ENCODE data around the gene DGKI. TPM values are rescaled to one million over a fixed set of nuclear protein-coding genes. Genes with fewer than 3 reads are reported as not detected.

DGKI gene
- polyA plus RNA-seq, 3 donors from 2014 or later, result not detected

GRCh38 chr7:137816696-137817320 lies 30.0 kb downstream of the DGKI start:
- H3K27me3 Mint-ChIP-seq (ENCODE audit: low read depth in 3 of 3), result peaks cover 0 to 6% (median 6%) of the 10 kb centered on the region in 3 donors
- no peak for DNase-seq
- H3K4me1 Mint-ChIP-seq, result no peaks in the 10 kb centered on the region
- peaks cover 0 to 4% (median 0%) of the 10 kb centered on the region in 6 donors for H3K9me3 Mint-ChIP-seq
- no peak overlapping the region for H3K4me3 Mint-ChIP-seq
- H3K27ac Mint-ChIP-seq, result no peak overlapping the region
- no peaks in the 10 kb centered on the region for H3K36me3 Mint-ChIP-seq

- no peak for DNase-seq
- Mint-ChIP-seq H3K27me3 (ENCODE audit: low read depth in 3 of 3) (peaks cover 0 to 5% (median 4%) of the 10 kb centered on the region in 3 donors), H3K27ac (no peak overlapping the region), H3K4me3 (no peak overlapping the region), H3K36me3 (no peaks in the 10 kb centered on the region), H3K4me1 (no peaks in the 10 kb centered on the region), H3K9me3 (peaks cover 0 to 4% (median 0%) of the 10 kb centered on the region in 6 donors)
Observed at GRCh38 chr7:137813541-137813940, 33.2 kb downstream of the DGKI start.

GRCh38 chr7:137810248-137810647 lies 36.5 kb downstream of the DGKI start:
- H3K9me3 Mint-ChIP-seq, result peaks cover 0 to 4% (median 0%) of the 10 kb centered on the region in 6 donors
- H3K27ac Mint-ChIP-seq, result no peak overlapping the region
- DNase-seq, result no peak
- H3K4me3 Mint-ChIP-seq, result no peak overlapping the region
- H3K36me3 Mint-ChIP-seq, result no peaks in the 10 kb centered on the region
- no peaks in the 10 kb centered on the region for H3K4me1 Mint-ChIP-seq
- peaks cover 0 to 9% (median 4%) of the 10 kb centered on the region in 3 donors for H3K27me3 Mint-ChIP-seq (ENCODE audit: low read depth in 3 of 3)

GRCh38 chr7:137804836-137805235 lies 41.9 kb downstream of the DGKI start:
- H3K9me3 Mint-ChIP-seq, result peaks cover 0 to 2% (median 0%) of the 10 kb centered on the region in 6 donors
- H3K4me1 Mint-ChIP-seq, result no peaks in the 10 kb centered on the region
- H3K27ac Mint-ChIP-seq, result no peak overlapping the region
- no peak for DNase-seq
- no peak overlapping the region for H3K4me3 Mint-ChIP-seq
- H3K36me3 Mint-ChIP-seq, result no peaks in the 10 kb centered on the region
- H3K27me3 Mint-ChIP-seq (ENCODE audit: low read depth in 3 of 3), result peaks cover 0 to 12% (median 3%) of the 10 kb centered on the region in 3 donors

- H3K27ac Mint-ChIP-seq, result no peak overlapping the region
- no peak for DNase-seq
- no peaks in the 10 kb centered on the region for H3K36me3 Mint-ChIP-seq
- H3K27me3 Mint-ChIP-seq (ENCODE audit: low read depth in 3 of 3), result peaks cover 0 to 12% (median 3%) of the 10 kb centered on the region in 3 donors
- no peak overlapping the region for H3K4me3 Mint-ChIP-seq
- no peaks in the 10 kb centered on the region for H3K9me3 Mint-ChIP-seq
- no peaks in the 10 kb centered on the region for H3K4me1 Mint-ChIP-seq
Observed at GRCh38 chr7:137801491-137801890, 45.3 kb downstream of the DGKI start.

GRCh38 chr7:137801003-137801402 lies 45.8 kb downstream of the DGKI start:
- no peak for DNase-seq
- Mint-ChIP-seq H3K4me3 (no peak overlapping the region), H3K9me3 (no peaks in the 10 kb centered on the region), H3K27ac (no peak overlapping the region), H3K36me3 (no peaks in the 10 kb centered on the region), H3K27me3 (ENCODE audit: low read depth in 3 of 3) (peaks cover 0 to 10% (median 3%) of the 10 kb centered on the region in 3 donors), H3K4me1 (no peaks in the 10 kb centered on the region)

- H3K9me3 Mint-ChIP-seq, result peaks cover 0 to 3% (median 0%) of the 10 kb centered on the region in 6 donors
- H3K27ac Mint-ChIP-seq, result no peak overlapping the region
- no peaks in the 10 kb centered on the region for H3K4me1 Mint-ChIP-seq
- H3K36me3 Mint-ChIP-seq, result no peaks in the 10 kb centered on the region
- DNase-seq, result no peak
- peaks cover 0 to 10% (median 7%) of the 10 kb centered on the region in 3 donors for H3K27me3 Mint-ChIP-seq (ENCODE audit: low read depth in 3 of 3)
- no peak overlapping the region for H3K4me3 Mint-ChIP-seq
Observed at GRCh38 chr7:137798073-137798763, 48.6 kb downstream of the DGKI start.

- Mint-ChIP-seq H3K9me3 (peaks cover 0 to 3% (median 0%) of the 10 kb centered on the region in 6 donors), H3K27me3 (ENCODE audit: low read depth in 3 of 3) (peaks cover 0 to 4% (median 4%) of the 10 kb centered on the region in 3 donors), H3K4me3 (no peak overlapping the region), H3K27ac (no peak overlapping the region), H3K36me3 (no peaks in the 10 kb centered on the region), H3K4me1 (no peaks in the 10 kb centered on the region)
- no peak for DNase-seq
Observed at GRCh38 chr7:137795211-137795610, 51.6 kb downstream of the DGKI start.

- no peaks in the 10 kb centered on the region for H3K4me1 Mint-ChIP-seq
- no peak overlapping the region for H3K4me3 Mint-ChIP-seq
- no peaks in the 10 kb centered on the region for H3K36me3 Mint-ChIP-seq
- H3K27me3 Mint-ChIP-seq (ENCODE audit: low read depth in 3 of 3), result peaks cover 0 to 4% (median 4%) of the 10 kb centered on the region in 3 donors
- H3K9me3 Mint-ChIP-seq, result peaks cover 0 to 6% (median 2%) of the 10 kb centered on the region in 6 donors
- DNase-seq, result no peak
- no peak overlapping the region for H3K27ac Mint-ChIP-seq
Observed at GRCh38 chr7:137791930-137792329, 54.8 kb downstream of the DGKI start.

- no peak for DNase-seq
- no peaks in the 10 kb centered on the region for H3K36me3 Mint-ChIP-seq
- H3K4me1 Mint-ChIP-seq, result no peaks in the 10 kb centered on the region
- no peak overlapping the region for H3K4me3 Mint-ChIP-seq
- H3K27ac Mint-ChIP-seq, result no peak overlapping the region
- peaks cover 0 to 8% (median 3%) of the 10 kb centered on the region in 6 donors for H3K9me3 Mint-ChIP-seq
- H3K27me3 Mint-ChIP-seq (ENCODE audit: low read depth in 3 of 3), result peaks cover 0 to 4% (median 3%) of the 10 kb centered on the region in 3 donors
Observed at GRCh38 chr7:137790828-137791227, 55.9 kb downstream of the DGKI start.

GRCh38 chr7:137789215-137789882 lies 57.4 kb downstream of the DGKI start:
- no peak overlapping the region for H3K27ac Mint-ChIP-seq
- peaks cover 0 to 9% (median 2%) of the 10 kb centered on the region in 3 donors for H3K27me3 Mint-ChIP-seq (ENCODE audit: low read depth in 3 of 3)
- no peak overlapping the region for H3K4me3 Mint-ChIP-seq

GRCh38 chr7:137787301-137787976 lies 59.3 kb downstream of the DGKI start:
- no peak for DNase-seq
- Mint-ChIP-seq H3K9me3 (peaks cover 0 to 18% (median 3%) of the 10 kb centered on the region in 6 donors), H3K36me3 (no peaks in the 10 kb centered on the region), H3K27ac (no peak overlapping the region), H3K4me3 (no peak overlapping the region), H3K4me1 (no peaks in the 10 kb centered on the region), H3K27me3 (ENCODE audit: low read depth in 3 of 3) (peaks cover 2 to 15% (median 2%) of the 10 kb centered on the region in 3 donors)

More at GRCh38 chr7:137789215-137789882, 57.4 kb downstream of the DGKI start:
- no peak for DNase-seq
- Mint-ChIP-seq H3K9me3 (peaks cover 0 to 8% (median 2%) of the 10 kb centered on the region in 6 donors), H3K4me1 (no peaks in the 10 kb centered on the region), H3K36me3 (no peaks in the 10 kb centered on the region)

- H3K9me3 Mint-ChIP-seq, result peaks cover 0 to 11% (median under 1%) of the 10 kb centered on the region in 6 donors
- H3K27me3 Mint-ChIP-seq (ENCODE audit: low read depth in 3 of 3), result peaks cover 3 to 7% (median 7%) of the 10 kb centered on the region in 3 donors
- H3K36me3 Mint-ChIP-seq, result no peaks in the 10 kb centered on the region
- H3K4me1 Mint-ChIP-seq, result no peaks in the 10 kb centered on the region
- DNase-seq, result no peak
- H3K27ac Mint-ChIP-seq, result no peak overlapping the region
- no peak overlapping the region for H3K4me3 Mint-ChIP-seq
Observed at GRCh38 chr7:137778511-137778910, 68.3 kb downstream of the DGKI start.

All from immature natural killer cell (primary cell).